ENCODE data around the gene LVRN. TPM values are rescaled to one million over a fixed set of nuclear protein-coding genes. Genes with fewer than 3 reads are reported as not detected.

Gene LVRN
- total and polyA plus RNA-seq, 2 donors (not counting 3 experiments of a cell fraction or from before 2014, with no cell fraction given) = 0.11 to 0.38 TPM

GRCh38 chr5:116045821-116046220 lies 83.5 kb downstream of the LVRN start:
- Histone ChIP-seq H4K20me1 (replicated peaks; ENCODE audit: control insufficient read depth, extremely low read depth, insufficient read depth, low read length) (no peaks in the 10 kb centered on the region), H3K4me1 (ENCODE audit: control insufficient read depth, extremely low read depth, insufficient read depth, low read length) (no peaks in the 10 kb centered on the region), H3K4me2 (ENCODE audit: insufficient read depth, low read length) (no peak overlapping the region), H3K4me3 (replicated peaks in 1 of 3; ENCODE audit: insufficient read depth in 1 of 3, low read depth in 1 of 3, low read length in 3 of 3) (no peak overlapping the region), H2AFZ (ENCODE audit: low read depth, low read length) (no peak overlapping the region), H3K27me3 (ENCODE audit: control insufficient read depth in 2 of 2, insufficient read depth in 2 of 2, low read length in 2 of 2) (peaks cover 0 to 2% of the 10 kb centered on the region in 2 experiments), H3K9me1 (replicated peaks; ENCODE audit: control insufficient read depth, extremely low read depth, insufficient read depth, low read length) (no peaks in the 10 kb centered on the region), H3K36me3 (ENCODE audit: control insufficient read depth in 2 of 2, extremely low read depth in 1 of 2, insufficient read depth in 2 of 2, low read length in 2 of 2) (no peaks in the 10 kb centered on the region), H3K9ac (replicated peaks; ENCODE audit: extremely low read depth, insufficient read depth, low read length) (no peak overlapping the region), H3K9me3 (replicated peaks; ENCODE audit: control insufficient read depth, insufficient read depth, low read length) (no peaks in the 10 kb centered on the region), H3K79me2 (ENCODE audit: control insufficient read depth, insufficient read depth, low read length) (no peaks in the 10 kb centered on the region), H3K27ac (ENCODE audit: insufficient read depth, low read depth, low read length) (no peak overlapping the region)
- BruUV-seq (replicated peaks) = no TSS peak
- FAIRE-seq (no peak), DNase-seq (ENCODE audit: low read depth, low spot score) (no peak)
- POLR2A ChIA-PET = no interaction called here
- CTCF ChIA-PET = no interaction called here
- TF ChIP-seq MAX (IDR thresholded peaks at IDR 0.05; ENCODE audit: insufficient read depth, insufficient read length) (no peak), GATA2 (IDR thresholded peaks at IDR 0.05; ENCODE audit: insufficient read depth, insufficient read length, low read depth, low read length) (no peak), CTCF (IDR thresholded peaks at IDR 0.05; ENCODE audit: extremely low read depth in 1 of 2, insufficient read depth in 1 of 2, low read depth in 1 of 2, low read length in 2 of 2) (no peak), EZH2 (IDR thresholded peaks at IDR 0.05; ENCODE audit: borderline replicate concordance, low read depth, low read length, severe bottlenecking) (no peak), JUN (IDR thresholded peaks at IDR 0.05; ENCODE audit: borderline replicate concordance, insufficient read depth, insufficient read length, low read depth) (no peak), POLR2A (IDR thresholded peaks at IDR 0.05; ENCODE audit: low read depth, low read length) (no peak), FOS (IDR thresholded peaks at IDR 0.05; ENCODE audit: borderline replicate concordance, insufficient read depth, low read length) (no peak), POLR2AphosphoS5 (IDR thresholded peaks at IDR 0.05; ENCODE audit: insufficient read depth, low read depth, low read length) (no peak), MYC (IDR thresholded peaks at IDR 0.05; ENCODE audit: low read depth, low read length) (no peak)
- intact Hi-C loops (cut with micrococcal nuclease) (no loop called here), dilution Hi-C loops (cut with MboI; ENCODE audit: extremely low pct_ligation_motif_present, low sequenced_read_pairs) (no loop called here)
